Esophagus mucosa (tissue), 1 donor: Measurements from ENCODE around the gene NINL. TPM values are rescaled to one million over a fixed set of nuclear protein-coding genes. Genes with fewer than 3 reads are reported as not detected.
A peak's percentile ranks its signal among the peaks of the same experiment; 100 is the strongest.

Experiments
- ATAC-seq: fragments of 200-7000 bp; cut with Tn5 transposase; one replicate; pipeline ENCODE4 v1.9.1; 2020
- total RNA-seq: library from RNA; stranded (reverse); gene quantifications from one replicate; pipeline ENCODE4 v1.2.4, GENCODE V29; 2023
- donor health status: DM: yes; HTN: yes; CAD: no.

The NINL gene
- total RNA-seq, 1 donor from 2014 or later = 4.8 TPM

GRCh38 chr20:25499855-25500434, 85.4 kb downstream of the NINL start:
- no peak for ATAC-seq

GRCh38 chr20:25499031-25499430, 86.3 kb downstream of the NINL start:
- ATAC-seq = no peak

GRCh38 chr20:25498280-25498606, 87.1 kb downstream of the NINL start:
- no peak for ATAC-seq

- no peak for ATAC-seq
Measured at GRCh38 chr20:25497586-25498279, 87.6 kb downstream of the NINL start.

GRCh38 chr20:25496968-25497401, 88.3 kb downstream of the NINL start:
- ATAC-seq = peak; percentile 65

GRCh38 chr20:25496165-25496967, 89.0 kb downstream of the NINL start:
- ATAC-seq = no peak

- ATAC-seq = no peak
Measured at GRCh38 chr20:25495189-25495824, 90.0 kb downstream of the NINL start.

- ATAC-seq = no peak
Measured at GRCh38 chr20:25494506-25495188, 90.7 kb downstream of the NINL start.

GRCh38 chr20:25493748-25494505, 91.4 kb downstream of the NINL start:
- no peak for ATAC-seq

GRCh38 chr20:25493137-25493536, 92.2 kb downstream of the NINL start:
- no peak for ATAC-seq

- no peak for ATAC-seq
Measured at GRCh38 chr20:25491446-25492038, 93.8 kb downstream of the NINL start.

- no peak for ATAC-seq
Measured at GRCh38 chr20:25490656-25491445, 94.5 kb downstream of the NINL start.

- ATAC-seq = no peak
Measured at GRCh38 chr20:25489221-25489871, 96.0 kb downstream of the NINL start.

- ATAC-seq = no peak
Measured at GRCh38 chr20:25487975-25488374, 97.4 kb downstream of the NINL start.

- ATAC-seq = no peak
Measured at GRCh38 chr20:25487306-25487705, 98.0 kb downstream of the NINL start.

- no peak for ATAC-seq
Measured at GRCh38 chr20:25486377-25486776, 99.0 kb downstream of the NINL start.

GRCh38 chr20:25485872-25486271, 99.5 kb downstream of the NINL start:
- no peak for ATAC-seq

- ATAC-seq = peak; percentile 70
Measured at GRCh38 chr20:25484911-25485511, 100.3 kb downstream of the NINL start.

- peak; percentile 66 for ATAC-seq
Measured at GRCh38 chr20:25484224-25484846, 101.0 kb downstream of the NINL start.
